GF-D8 (cell line): ENCODE measurements around the gene CACNB4.

Experiments
- DNase-seq: peaks from one replicate; lab custom pipeline; 2025; lab: John Stamatoyannopoulos, UW

Gene CACNB4

GRCh38 chr2:151786483-151786882 lies 312.4 kb downstream of the CACNB4 start:
- no peak for DNase-seq

GRCh38 chr2:151786077-151786476 lies 312.8 kb downstream of the CACNB4 start:
- no peak for DNase-seq

GRCh38 chr2:151783133-151783520 lies 315.7 kb downstream of the CACNB4 start:
- no peak for DNase-seq
